Ovary (tissue), 3 donors: ENCODE results near the gene PCBP1.

Source experiments
- EP300 ChIP-seq: sonication (generic); formaldehyde crosslinking; IDR thresholded peaks from one replicate; pipeline ENCODE4 v1.6.1; 2017; ENCODE audit warnings: antibody characterized with exemption
- POLR2A ChIP-seq: fragments of 450-650 bp; IDR thresholded peaks from one replicate; pipeline ENCODE4 v1.6.1; 2017; ENCODE audit warnings: antibody characterized with exemption, mild to moderate bottlenecking, moderate library complexity
- TF ChIP-seq, protein P1 (sequence below), 3 donors: fragments of 450-650 bp in 2 of 3; fragments of 200-600 bp in 1 of 3; IDR thresholded peaks; one replicate each; pipeline versions ENCODE4 v1.5.1 to v1.8.0; 2016 to 2022; ENCODE audit warnings: antibody characterized with exemption in 3 of 3, mild to moderate bottlenecking in 1 of 3
- donor health status: DM: no; HTN: no; CAD: no.

DNA sequence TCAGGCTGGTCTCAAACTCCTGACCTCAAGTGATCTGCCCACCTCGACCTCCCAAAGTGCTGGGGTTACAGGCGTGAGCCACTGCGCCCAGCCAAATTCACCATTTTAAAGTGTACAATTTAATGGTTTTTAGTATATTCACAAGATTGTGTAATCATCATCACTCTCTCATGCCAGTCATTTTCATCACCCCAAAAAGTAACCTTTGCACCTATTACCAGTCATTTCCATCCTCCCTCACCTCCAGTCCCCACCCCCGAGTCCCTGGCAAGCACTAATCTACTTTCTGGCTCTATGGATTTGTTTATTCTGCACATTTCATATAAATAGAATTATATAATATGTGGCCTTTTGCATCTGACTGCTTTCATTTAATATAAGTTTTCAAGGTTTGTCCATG is 10.8 kb downstream of the PCBP1 start:
- TF ChIP-seq, protein P1, sequence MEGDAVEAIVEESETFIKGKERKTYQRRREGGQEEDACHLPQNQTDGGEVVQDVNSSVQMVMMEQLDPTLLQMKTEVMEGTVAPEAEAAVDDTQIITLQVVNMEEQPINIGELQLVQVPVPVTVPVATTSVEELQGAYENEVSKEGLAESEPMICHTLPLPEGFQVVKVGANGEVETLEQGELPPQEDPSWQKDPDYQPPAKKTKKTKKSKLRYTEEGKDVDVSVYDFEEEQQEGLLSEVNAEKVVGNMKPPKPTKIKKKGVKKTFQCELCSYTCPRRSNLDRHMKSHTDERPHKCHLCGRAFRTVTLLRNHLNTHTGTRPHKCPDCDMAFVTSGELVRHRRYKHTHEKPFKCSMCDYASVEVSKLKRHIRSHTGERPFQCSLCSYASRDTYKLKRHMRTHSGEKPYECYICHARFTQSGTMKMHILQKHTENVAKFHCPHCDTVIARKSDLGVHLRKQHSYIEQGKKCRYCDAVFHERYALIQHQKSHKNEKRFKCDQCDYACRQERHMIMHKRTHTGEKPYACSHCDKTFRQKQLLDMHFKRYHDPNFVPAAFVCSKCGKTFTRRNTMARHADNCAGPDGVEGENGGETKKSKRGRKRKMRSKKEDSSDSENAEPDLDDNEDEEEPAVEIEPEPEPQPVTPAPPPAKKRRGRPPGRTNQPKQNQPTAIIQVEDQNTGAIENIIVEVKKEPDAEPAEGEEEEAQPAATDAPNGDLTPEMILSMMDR (IDR thresholded peaks at IDR 0.05): no peak
- TF ChIP-seq POLR2A (no peak), EP300 (no peak)
